Stimulated activated CD4-positive, alpha-beta T cell treated with anti-CD3 and anti-CD28 coated beads, Interleukin-1b, Interleukin-23, amount 100 ng/mL, for 24 hours (primary cell): ENCODE results near the gene TNFAIP8L1.
A peak's percentile ranks its signal among the peaks of the same experiment; 100 is the strongest.
"Not testable (repeated sequence)": the region's sequence is repeated elsewhere in the genome, so short reads cannot be mapped to it uniquely, and the experiment has no call there.

ENCODE experiments used
- DNase-seq, 4 experiments: peaks; one replicate each; pipeline ENCODE4 v3.0.0-alpha.2; 2020; ENCODE audit warnings: low read depth in 4 of 4, low spot score in 1 of 4

TNFAIP8L1 gene

DNA sequence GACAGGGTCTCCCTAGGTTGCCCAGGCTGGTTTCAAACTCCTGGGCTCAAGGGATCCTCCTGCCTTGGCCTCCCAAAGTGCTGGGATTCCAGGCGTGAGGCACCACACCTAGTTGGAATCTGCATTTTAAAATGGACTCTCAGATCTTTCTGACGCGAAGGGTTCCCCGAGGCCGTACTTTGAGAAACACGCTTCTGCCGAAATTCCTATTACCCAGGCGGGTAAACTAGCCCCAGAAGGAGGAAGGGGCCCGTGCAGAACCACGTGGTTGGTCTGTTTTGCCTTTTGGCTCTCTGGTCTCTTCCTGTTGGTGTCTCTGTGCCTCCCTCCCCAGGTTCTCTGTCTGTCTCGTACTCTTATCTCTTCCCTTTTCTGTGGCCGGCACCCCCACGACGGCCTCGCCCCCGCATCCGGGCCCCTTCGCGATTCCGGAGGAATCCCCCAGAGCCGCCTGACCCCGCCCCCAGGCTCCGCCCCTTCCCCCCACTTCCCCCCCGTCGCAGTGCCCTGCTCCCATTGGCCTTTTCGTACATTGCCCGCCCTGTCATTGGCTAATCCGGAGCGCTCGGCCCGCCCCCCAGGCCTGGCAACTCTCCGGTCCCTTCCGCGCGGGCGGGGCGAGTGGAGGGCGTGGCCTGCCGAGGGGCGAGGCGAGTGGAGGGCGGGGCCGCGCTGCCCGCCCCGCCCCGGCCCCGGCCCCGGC lies at the start of gene TNFAIP8L1:
TSS of gene TNFAIP8L1 (plus strand) at position 689 of the 703 bp plus-strand sequence. CDS start 12,354 bp downstream, outside the sequence.
- peak; percentile 99 for DNase-seq

DNA sequence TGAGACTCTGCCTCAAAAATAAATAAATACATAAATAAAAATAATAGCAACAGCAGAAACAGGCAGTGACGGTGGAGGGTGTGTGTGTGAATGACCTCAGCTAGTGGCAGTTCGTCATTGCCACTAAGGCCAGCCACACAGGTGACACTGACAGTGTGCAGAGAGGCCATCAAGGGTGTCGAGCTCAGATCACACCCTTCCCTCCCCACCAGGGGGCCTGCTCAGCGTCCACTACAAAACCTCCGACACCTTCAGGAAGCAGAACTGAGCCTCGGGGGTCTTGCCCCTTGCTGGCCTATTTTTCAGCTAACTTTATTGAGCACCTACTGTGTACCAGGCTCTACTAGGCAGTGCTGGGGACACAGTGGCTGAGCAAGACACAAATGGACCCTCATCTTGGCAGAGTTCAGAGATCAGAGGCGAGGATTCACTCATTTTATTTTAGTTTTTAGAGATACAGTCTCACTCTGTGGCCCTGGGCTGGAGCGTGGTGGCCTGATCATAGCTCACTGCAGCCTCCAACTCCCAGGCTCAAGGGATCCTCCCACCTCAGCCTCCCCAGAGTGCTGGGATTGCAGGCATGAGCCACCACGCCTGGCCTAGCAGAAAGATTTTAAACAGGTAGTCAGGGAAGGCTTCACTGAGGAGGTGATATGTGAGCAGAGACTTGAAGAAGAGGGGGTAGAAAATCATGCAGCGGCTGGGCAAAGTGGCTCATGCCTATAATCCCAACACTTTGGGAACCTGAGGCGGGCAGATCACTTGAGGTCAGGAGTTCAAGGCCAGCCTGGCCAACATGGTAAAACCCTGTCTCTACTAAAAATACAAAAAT lies 49.5 kb upstream of the TNFAIP8L1 start:
- no peak for DNase-seq

- no peak for DNase-seq
Measured at GRCh38 chr19:4590559-4590958, 48.8 kb upstream of the TNFAIP8L1 start.

GRCh38 chr19:4591320-4591719 lies 48.0 kb upstream of the TNFAIP8L1 start:
- DNase-seq = no peak

GRCh38 chr19:4592445-4592844 lies 46.9 kb upstream of the TNFAIP8L1 start:
- no peak for DNase-seq

DNA sequence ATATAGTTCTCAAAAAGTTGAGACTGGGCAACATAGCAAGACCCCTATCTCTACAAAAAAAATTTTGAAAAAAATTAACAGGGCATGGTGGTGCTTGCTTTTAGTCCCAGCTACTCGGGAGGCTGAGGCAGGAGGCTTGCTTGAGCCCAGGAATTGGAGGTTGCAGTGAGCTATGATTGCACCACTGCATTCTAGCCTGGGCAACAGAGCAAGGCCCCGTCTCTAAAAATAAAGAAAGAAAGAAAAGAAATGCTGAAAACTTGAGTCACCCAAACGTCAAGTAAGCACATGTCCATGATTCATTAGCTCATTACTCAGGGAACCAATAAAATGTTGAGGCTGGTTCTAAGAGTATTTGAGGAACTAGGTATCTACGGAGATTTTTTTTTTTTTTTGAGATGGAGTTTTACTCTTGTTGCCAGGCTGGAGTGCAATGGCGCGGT lies 45.9 kb upstream of the TNFAIP8L1 start:
- DNase-seq = no peak

- DNase-seq = no peak
Measured at GRCh38 chr19:4594201-4594600, 45.1 kb upstream of the TNFAIP8L1 start.

- not testable (repeated sequence) for DNase-seq
Measured at GRCh38 chr19:4595158-4595557, 44.2 kb upstream of the TNFAIP8L1 start.

- DNase-seq = no peak
Measured at GRCh38 chr19:4596033-4596904, 43.0 kb upstream of the TNFAIP8L1 start.

GRCh38 chr19:4597278-4597974 lies 41.9 kb upstream of the TNFAIP8L1 start:
- no peak for DNase-seq

GRCh38 chr19:4597975-4598671 lies 41.2 kb upstream of the TNFAIP8L1 start:
- peak in 3 of 4 experiments; percentile 20 to 46 (median 27) for DNase-seq

DNA sequence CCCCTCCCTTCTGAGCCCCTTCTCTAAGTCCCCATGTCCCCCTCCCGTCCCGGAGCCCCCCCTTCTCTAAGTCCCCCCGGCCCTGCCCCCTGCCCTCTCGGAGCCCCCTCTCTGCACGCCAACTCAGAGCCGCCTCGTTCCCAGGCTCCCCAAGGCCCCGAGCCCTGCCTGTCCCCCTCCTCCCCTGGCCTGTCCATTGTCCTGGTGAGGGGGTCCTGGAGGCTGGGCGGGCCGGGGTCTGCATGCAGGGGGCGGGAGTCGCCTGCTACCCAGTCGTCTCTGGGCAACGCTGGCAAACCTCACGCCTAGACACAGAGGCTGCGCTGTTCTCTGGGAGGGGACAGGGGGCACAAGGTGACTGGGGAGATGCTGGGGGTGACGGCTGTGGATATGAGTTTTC lies 40.6 kb upstream of the TNFAIP8L1 start:
- DNase-seq = no peak

- DNase-seq = no peak
Measured at GRCh38 chr19:4600082-4600481, 39.2 kb upstream of the TNFAIP8L1 start.

GRCh38 chr19:4600893-4601292 lies 38.4 kb upstream of the TNFAIP8L1 start:
- no peak for DNase-seq

DNA sequence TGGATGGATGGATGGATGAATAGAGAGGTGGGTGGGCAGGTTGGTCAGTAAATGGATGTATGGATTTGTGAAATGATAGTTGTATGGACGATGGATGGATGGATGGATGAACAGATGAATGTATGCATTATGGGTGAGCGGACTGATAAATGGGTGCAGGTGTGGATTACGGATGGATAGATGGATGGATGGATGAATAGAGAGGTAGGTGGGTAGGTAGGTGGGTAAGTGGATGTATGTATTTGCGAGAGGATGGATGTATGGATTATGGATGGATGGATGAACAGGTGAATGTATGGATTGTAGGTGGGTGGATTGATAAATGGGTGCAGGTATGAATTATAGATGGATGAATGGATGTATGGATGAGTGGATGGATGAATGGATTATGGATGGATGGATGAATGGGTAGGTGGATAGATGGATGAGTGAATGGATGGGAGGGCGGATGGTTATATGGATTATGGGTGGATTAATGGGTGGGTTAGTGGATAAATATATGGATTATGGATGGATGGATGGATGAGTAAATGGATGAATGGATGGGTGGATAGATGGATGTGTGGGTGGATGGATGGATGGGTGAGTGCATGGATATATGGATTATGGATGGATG lies 37.0 kb upstream of the TNFAIP8L1 start:
- no peak for DNase-seq

DNA sequence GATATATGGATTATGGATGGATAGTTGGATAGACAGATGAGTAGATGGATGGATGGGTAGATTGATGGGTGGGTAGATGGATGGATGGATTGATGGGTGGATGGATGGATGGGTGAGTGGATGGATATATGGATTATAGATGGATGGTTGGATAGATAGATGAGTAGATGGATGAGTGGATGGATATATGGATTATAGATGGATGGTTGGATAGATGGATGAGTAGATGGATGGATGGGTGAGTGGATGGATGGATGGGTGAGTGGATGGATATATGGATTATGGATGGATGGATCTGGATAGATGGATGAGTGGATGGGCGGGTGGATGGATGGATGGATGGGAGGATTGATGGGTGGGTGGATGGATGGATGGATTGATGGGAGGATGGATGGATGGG lies 36.4 kb upstream of the TNFAIP8L1 start:
- no peak for DNase-seq

- DNase-seq = no peak
Measured at GRCh38 chr19:4604912-4605311, 34.4 kb upstream of the TNFAIP8L1 start.

DNA sequence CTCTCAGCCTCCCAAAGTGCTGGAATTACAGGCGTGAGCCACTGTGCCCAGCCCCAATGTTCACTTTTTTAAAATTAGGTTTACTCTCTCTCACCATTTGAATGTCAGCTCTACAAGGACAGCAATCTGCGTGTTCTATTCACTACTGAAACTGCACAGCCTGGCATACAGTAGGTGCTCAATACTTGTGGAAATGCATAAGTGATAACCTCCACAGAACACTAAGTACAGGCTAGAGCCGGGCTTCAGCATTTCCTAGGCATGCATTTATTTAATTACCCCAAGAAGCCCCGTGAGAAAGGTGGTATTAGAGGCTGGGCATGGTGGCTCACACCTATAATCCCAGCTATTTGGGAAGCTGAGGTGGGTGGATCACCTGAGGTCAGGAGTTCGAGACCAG lies 33.1 kb upstream of the TNFAIP8L1 start:
- DNase-seq = no peak

- no peak for DNase-seq
Measured at GRCh38 chr19:4606921-4607678, 32.2 kb upstream of the TNFAIP8L1 start.
